A549 treated with Mapracorat at 1 μM for 4 hours (cell line): Measurements from ENCODE around the gene SPACA5B. TPM values are rescaled to one million over a fixed set of nuclear protein-coding genes. Genes with fewer than 3 reads are reported as not detected.

Source experiments
- total RNA-seq: library from RNA; stranded (reverse); fragments of 200-300 nt; extraction: Qiagen RNA extraction; gene quantifications from 5 replicates; pipeline ENCODE4 v1.2.3, GENCODE V29; 2022

The SPACA5B gene
- total RNA-seq: not detected in 5 replicates

DNA sequence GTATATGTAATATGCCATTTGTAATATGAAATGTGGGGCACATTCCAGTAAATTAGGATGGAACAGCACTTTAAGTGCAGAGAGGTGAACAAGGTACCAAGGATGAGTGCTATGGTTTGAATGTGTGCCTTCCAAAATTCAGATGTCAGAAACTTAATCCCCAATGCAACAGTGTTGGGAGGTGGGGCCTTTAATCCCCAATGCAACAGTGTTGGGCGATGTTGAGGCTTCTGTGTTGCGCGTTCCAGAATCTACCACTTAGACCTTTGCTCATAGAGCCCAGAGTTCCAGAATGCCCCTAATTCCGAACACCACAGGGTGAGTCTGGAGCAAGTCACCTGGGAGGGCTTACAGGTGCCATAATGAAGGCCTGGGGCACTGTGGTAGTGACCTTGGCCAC lies at the start of gene SPACA5B:
TSS of gene SPACA5B (plus strand) at position 301 of the 400 bp plus-strand sequence. CDS start at position 363, 62 bp downstream.

Other genes starting within 250 kb of the SPACA5B start
- gene ZNF182, start 126.6 kb upstream of the SPACA5B start, total RNA-seq: 3.0 to 4.0 TPM (median 3.7 TPM) in 5 replicates
- not detected in 5 replicates for gene SPACA5, start 123.6 kb upstream of the SPACA5B start, total RNA-seq
- 0.12 to 0.42 TPM (median 0.27 TPM) in 5 replicates for gene ZNF630, start 59.0 kb upstream of the SPACA5B start, total RNA-seq
- gene SSX5, start 66.2 kb downstream of the SPACA5B start, total RNA-seq: not detected in 5 replicates
- gene SSX1, start 124.8 kb downstream of the SPACA5B start, total RNA-seq: not detected in 5 replicates
- not detected in 5 replicates for gene SSX3, start 226.1 kb downstream of the SPACA5B start, total RNA-seq